Glutamatergic neuron (in vitro differentiated cells): ENCODE results near the gene RPS3A. TPM values are rescaled to one million over a fixed set of nuclear protein-coding genes. Genes with fewer than 3 reads are reported as not detected.

Experiments
- DNase-seq: peaks from one replicate; pipeline ENCODE4 v3.0.0; 2022
- H3K27ac Mint-ChIP-seq: one replicate; pipeline ENCODE4 v1.8.0; 2020; ENCODE audit warnings: mild to moderate bottlenecking, mixed read lengths, inconsistent platforms; ENCODE audit not compliant: unreplicated experiment
- H3K27me3 Mint-ChIP-seq: one replicate; pipeline ENCODE4 v1.8.0; 2020; ENCODE audit warnings: mild to moderate bottlenecking, moderate library complexity, mixed read lengths, inconsistent platforms; ENCODE audit not compliant: unreplicated experiment
- H3K36me3 Mint-ChIP-seq: one replicate; pipeline ENCODE4 v1.8.0; 2020; ENCODE audit warnings: mild to moderate bottlenecking, mixed read lengths, inconsistent platforms; ENCODE audit not compliant: unreplicated experiment
- H3K4me1 Mint-ChIP-seq: one replicate; pipeline ENCODE4 v1.8.0; 2020; ENCODE audit warnings: mild to moderate bottlenecking, low read depth, mixed read lengths, inconsistent platforms; ENCODE audit not compliant: unreplicated experiment
- H3K4me3 Mint-ChIP-seq: one replicate; pipeline ENCODE4 v1.8.0; 2020; ENCODE audit warnings: mild to moderate bottlenecking, mixed read lengths, inconsistent platforms; ENCODE audit not compliant: unreplicated experiment
- H3K9me3 Mint-ChIP-seq: one replicate; pipeline ENCODE4 v1.8.0; 2020; ENCODE audit warnings: mild to moderate bottlenecking, moderate library complexity, mixed read lengths, inconsistent platforms; ENCODE audit not compliant: unreplicated experiment
- total RNA-seq: library from RNA; stranded (reverse); fragmentation: NEBNext Ultra II Directional; extraction: Animal tissue kit (Norgen Biotek cat#: 25700); gene quantifications from one replicate; pipeline ENCODE4 v1.2.1, GENCODE V29; 2021; ENCODE audit not compliant: unreplicated experiment
- TF ChIP-seq, protein P1 (sequence below): fragments of 200-600 bp; sonication (generic); IDR thresholded peaks from one replicate; pipeline ENCODE4 v1.5.0; 2021; ENCODE audit not compliant: partially characterized antibody, unreplicated experiment

RPS3A gene
- total RNA-seq, 1 donor from 2014 or later: 1,044 TPM

DNA sequence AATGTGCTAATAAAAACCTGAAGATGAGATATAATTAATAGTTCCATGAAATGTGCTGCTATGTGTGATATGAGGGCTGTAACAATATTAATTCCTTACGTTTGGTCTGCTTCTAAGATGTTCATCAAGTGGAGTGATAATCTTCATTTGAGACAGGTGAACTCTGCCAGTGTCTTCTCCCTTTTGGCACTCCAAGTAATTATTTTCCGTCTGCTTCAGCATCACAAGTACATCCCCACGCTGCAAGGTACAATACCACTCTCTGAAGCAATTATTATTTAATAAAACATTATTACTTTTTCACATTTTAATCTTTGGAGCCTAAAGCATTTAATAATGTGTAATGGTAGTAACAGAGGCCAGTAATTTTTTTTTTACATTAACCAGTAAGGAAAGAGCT is 44.4 kb downstream of the RPS3A start:
- Mint-ChIP-seq H3K4me1 (peaks cover 3% of the 10 kb centered on the region), H3K27ac (no peak overlapping the region), H3K9me3 (no peaks in the 10 kb centered on the region), H3K36me3 (no peaks in the 10 kb centered on the region), H3K4me3 (no peak overlapping the region), H3K27me3 (peaks cover 2% of the 10 kb centered on the region)
- TF ChIP-seq, protein P1, sequence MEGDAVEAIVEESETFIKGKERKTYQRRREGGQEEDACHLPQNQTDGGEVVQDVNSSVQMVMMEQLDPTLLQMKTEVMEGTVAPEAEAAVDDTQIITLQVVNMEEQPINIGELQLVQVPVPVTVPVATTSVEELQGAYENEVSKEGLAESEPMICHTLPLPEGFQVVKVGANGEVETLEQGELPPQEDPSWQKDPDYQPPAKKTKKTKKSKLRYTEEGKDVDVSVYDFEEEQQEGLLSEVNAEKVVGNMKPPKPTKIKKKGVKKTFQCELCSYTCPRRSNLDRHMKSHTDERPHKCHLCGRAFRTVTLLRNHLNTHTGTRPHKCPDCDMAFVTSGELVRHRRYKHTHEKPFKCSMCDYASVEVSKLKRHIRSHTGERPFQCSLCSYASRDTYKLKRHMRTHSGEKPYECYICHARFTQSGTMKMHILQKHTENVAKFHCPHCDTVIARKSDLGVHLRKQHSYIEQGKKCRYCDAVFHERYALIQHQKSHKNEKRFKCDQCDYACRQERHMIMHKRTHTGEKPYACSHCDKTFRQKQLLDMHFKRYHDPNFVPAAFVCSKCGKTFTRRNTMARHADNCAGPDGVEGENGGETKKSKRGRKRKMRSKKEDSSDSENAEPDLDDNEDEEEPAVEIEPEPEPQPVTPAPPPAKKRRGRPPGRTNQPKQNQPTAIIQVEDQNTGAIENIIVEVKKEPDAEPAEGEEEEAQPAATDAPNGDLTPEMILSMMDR: no peak
- DNase-seq: no peak

GRCh38 chr4:151144329-151145072 is 45.1 kb downstream of the RPS3A start:
- H3K27ac Mint-ChIP-seq: no peak overlapping the region
- H3K4me1 Mint-ChIP-seq: peaks cover 3% of the 10 kb centered on the region
- TF ChIP-seq, protein P1: no peak
- no peak for DNase-seq
- H3K36me3 Mint-ChIP-seq: no peaks in the 10 kb centered on the region
- H3K4me3 Mint-ChIP-seq: no peak overlapping the region
- no peaks in the 10 kb centered on the region for H3K9me3 Mint-ChIP-seq
- H3K27me3 Mint-ChIP-seq: peaks cover 2% of the 10 kb centered on the region

DNA sequence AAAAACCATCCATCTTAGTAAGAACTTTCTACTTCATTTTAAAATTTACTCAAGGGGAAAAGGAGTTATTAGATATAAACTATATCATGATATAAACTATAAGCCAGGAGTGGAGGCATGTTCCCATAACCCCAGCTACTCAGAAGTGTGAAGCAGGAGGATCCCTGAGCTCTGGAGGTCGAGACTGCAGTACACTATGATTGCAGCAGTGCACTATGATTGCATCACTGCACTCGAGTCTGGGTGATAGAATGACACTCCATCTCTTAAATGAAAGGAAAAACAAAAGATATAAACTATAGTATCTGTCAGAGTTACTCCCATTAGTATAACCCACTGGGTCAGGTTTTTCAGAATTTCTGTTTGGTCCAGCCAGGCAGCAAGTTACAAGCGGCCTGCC is 47.6 kb downstream of the RPS3A start:
- no peak overlapping the region for H3K27ac Mint-ChIP-seq
- H3K36me3 Mint-ChIP-seq: no peaks in the 10 kb centered on the region
- H3K9me3 Mint-ChIP-seq: no peaks in the 10 kb centered on the region
- no peak overlapping the region for H3K4me3 Mint-ChIP-seq
- peaks cover 3% of the 10 kb centered on the region for H3K4me1 Mint-ChIP-seq
- DNase-seq: no peak
- H3K27me3 Mint-ChIP-seq: no peaks in the 10 kb centered on the region
- TF ChIP-seq, protein P1: no peak

DNA sequence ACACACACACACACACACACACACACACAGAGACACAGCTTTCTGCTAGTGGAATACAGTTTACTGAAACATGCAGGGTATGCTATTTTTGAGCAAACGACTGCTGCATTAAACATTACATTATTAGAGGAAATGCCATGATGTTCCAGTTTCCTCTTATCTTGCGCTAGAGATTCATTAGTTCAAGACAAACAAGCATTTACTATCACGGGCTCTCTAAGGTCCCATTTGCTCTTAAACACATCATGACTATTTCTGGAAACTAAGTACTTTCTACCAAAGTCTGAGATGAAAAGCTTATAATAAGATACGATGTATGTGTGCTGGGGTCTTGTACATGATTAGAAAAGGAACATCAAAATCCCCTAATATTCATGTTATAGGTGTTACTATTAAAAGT is 48.8 kb downstream of the RPS3A start:
- Mint-ChIP-seq H3K4me1 (peaks cover 3% of the 10 kb centered on the region), H3K4me3 (no peak overlapping the region), H3K9me3 (no peaks in the 10 kb centered on the region), H3K27me3 (no peaks in the 10 kb centered on the region), H3K27ac (no peak overlapping the region), H3K36me3 (no peaks in the 10 kb centered on the region)
- no peak for DNase-seq
- TF ChIP-seq, protein P1: no peak

GRCh38 chr4:151150821-151151580 is 51.6 kb downstream of the RPS3A start:
- TF ChIP-seq, protein P1: no peak
- no peak for DNase-seq
- no peaks in the 10 kb centered on the region for H3K9me3 Mint-ChIP-seq
- H3K4me1 Mint-ChIP-seq: no peaks in the 10 kb centered on the region
- H3K36me3 Mint-ChIP-seq: no peaks in the 10 kb centered on the region
- no peak overlapping the region for H3K27ac Mint-ChIP-seq
- H3K27me3 Mint-ChIP-seq: no peaks in the 10 kb centered on the region
- H3K4me3 Mint-ChIP-seq: no peak overlapping the region
